Gastrocnemius medialis (tissue), 4 donors: ENCODE results near the gene WWOX. TPM values are rescaled to one million over a fixed set of nuclear protein-coding genes. Genes with fewer than 3 reads are reported as not detected.

Experiments used
- ATAC-seq, 2 donors: fragments of 150-250 bp; one replicate each; pipeline ENCODE4 v1.9.1; 2016
- DNase-seq, 2 donors: peaks; one replicate each; pipeline ENCODE4 v3.0.0-alpha.2; 2019
- H3K27ac ChIP-seq, 4 donors: fragments of 200-600 bp; sonication (generic); 1 replicate in 1 of 4; 2 replicates in 3 of 4; pipeline ENCODE4 v1.5.1; 2016 to 2018; ENCODE audit warnings: mild to moderate bottlenecking in 2 of 4, moderate library complexity in 1 of 4
- H3K27me3 ChIP-seq, 3 donors: fragments of 200-600 bp; sonication (generic) in 2 of 3; 1 replicate in 1 of 3; 2 replicates in 2 of 3; pipeline versions ENCODE4 v1.5.1 to v1.6.0; 2016 to 2019; ENCODE audit warnings: mild to moderate bottlenecking in 1 of 3, moderate library complexity in 1 of 3
- H3K36me3 ChIP-seq, 2 donors: fragments of 200-600 bp; sonication (generic) in 1 of 2; one replicate each; pipeline ENCODE4 v1.5.1; 2017 to 2018
- H3K4me1 ChIP-seq, 2 donors: fragments of 200-600 bp; sonication (generic) in 1 of 2; one replicate each; pipeline ENCODE4 v1.5.1; 2016 to 2017; ENCODE audit warnings: mild to moderate bottlenecking in 2 of 2
- H3K4me3 ChIP-seq, 4 donors: fragments of 200-600 bp; sonication (generic) in 3 of 4; 1 replicate in 1 of 4; 2 replicates in 3 of 4; pipeline ENCODE4 v1.5.1; 2016 to 2019; ENCODE audit warnings: mild to moderate bottlenecking in 2 of 4
- H3K9me3 ChIP-seq, 3 donors: fragments of 200-600 bp; sonication (generic) in 2 of 3; 1 replicate in 1 of 3; 2 replicates in 2 of 3; pipeline ENCODE4 v1.5.1; 2016 to 2019
- CTCF ChIP-seq, 5 experiments: fragments of 450-650 bp in 3 of 5; fragments of 200-600 bp in 2 of 5; sonication (generic) in 2 of 5; IDR thresholded peaks in 4 of 5; conservative IDR thresholded peaks in 1 of 5; 1 replicate in 4 of 5; 2 replicates in 1 of 5; pipeline ENCODE4 v1.5.1; 2016 to 2019; ENCODE audit warnings: antibody characterized with exemption in 5 of 5, mild to moderate bottlenecking in 3 of 5, moderate library complexity in 3 of 5
- POLR2A ChIP-seq, 2 donors: fragments of 450-650 bp; IDR thresholded peaks; one replicate each; pipeline ENCODE4 v1.6.1; 2017; ENCODE audit warnings: antibody characterized with exemption in 2 of 2, mild to moderate bottlenecking in 2 of 2, moderate library complexity in 2 of 2
- in situ Hi-C, 4 donors: fragments of 200-750 bp; cut with MboI; loops; one replicate each; pipeline versions ENCODE4 v1.15.0 to v1.8.0; 2017; ENCODE audit warnings: low sequenced_read_pairs in 4 of 4
- intact Hi-C: fragments of 100-400 bp; cut with DNase I; formaldehyde crosslinking; loops from one replicate; pipeline ENCODE4 v1.15.1; 2023; ENCODE audit warnings: low total_unique reads
- total RNA-seq, 4 donors: library from RNA; depleted of rRNA; stranded (reverse); fragments of >200 nt; gene quantifications; one replicate each; pipeline versions ENCODE4 v1.1.0 to v1.2.3, GENCODE V29; 2016

WWOX gene
- total RNA-seq, 4 donors from 2014 or later, result 3.3 to 13.0 (median 6.0) TPM

GRCh38 chr16:78179666-78180065, 80.2 kb downstream of the WWOX start:
- DNase-seq (no peak), ATAC-seq (no peak)
- H3K27me3 ChIP-seq, result no peaks in the 10 kb centered on the region
- H3K9me3 ChIP-seq, result no peaks in the 10 kb centered on the region
- in situ Hi-C loops, result no loop called here
- H3K27ac ChIP-seq, result no peak overlapping the region
- no peaks in the 10 kb centered on the region for H3K36me3 ChIP-seq
- no peak overlapping the region for H3K4me3 ChIP-seq
- TF ChIP-seq POLR2A (IDR thresholded peaks at IDR 0.05), result no peak
- no peak for TF ChIP-seq CTCF (IDR thresholded peaks at IDR 0.05 in 4 of 5, conservative IDR thresholded peaks at IDR 0.05 in 1 of 5)
- intact Hi-C loops, result no loop called here
- no peaks in the 10 kb centered on the region for H3K4me1 ChIP-seq

GRCh38 chr16:78180349-78180748, 80.9 kb downstream of the WWOX start:
- in situ Hi-C loops, result no loop called here
- intact Hi-C loops, result no loop called here
- Histone ChIP-seq H3K36me3 (no peaks in the 10 kb centered on the region), H3K4me1 (no peaks in the 10 kb centered on the region), H3K9me3 (no peaks in the 10 kb centered on the region), H3K4me3 (no peak overlapping the region), H3K27me3 (no peaks in the 10 kb centered on the region), H3K27ac (no peak overlapping the region)
- ATAC-seq (no peak), DNase-seq (no peak)
- TF ChIP-seq POLR2A (IDR thresholded peaks at IDR 0.05), result no peak
- TF ChIP-seq CTCF (IDR thresholded peaks at IDR 0.05 in 4 of 5, conservative IDR thresholded peaks at IDR 0.05 in 1 of 5), result no peak

GRCh38 chr16:78183437-78184237, 84.2 kb downstream of the WWOX start:
- no peak overlapping the region for H3K27ac ChIP-seq
- no peaks in the 10 kb centered on the region for H3K27me3 ChIP-seq
- intact Hi-C loops (no loop called here), in situ Hi-C loops (no loop called here)
- H3K4me1 ChIP-seq, result no peaks in the 10 kb centered on the region
- no peak overlapping the region for H3K4me3 ChIP-seq
- ATAC-seq (no peak), DNase-seq (no peak)
- no peaks in the 10 kb centered on the region for H3K9me3 ChIP-seq
- TF ChIP-seq CTCF (IDR thresholded peaks at IDR 0.05 in 4 of 5, conservative IDR thresholded peaks at IDR 0.05 in 1 of 5), result no peak
- no peak for TF ChIP-seq POLR2A (IDR thresholded peaks at IDR 0.05)
- H3K36me3 ChIP-seq, result no peaks in the 10 kb centered on the region

- H3K4me3 ChIP-seq, result no peak overlapping the region
- ATAC-seq (no peak), DNase-seq (no peak)
- no peaks in the 10 kb centered on the region for H3K36me3 ChIP-seq
- H3K27me3 ChIP-seq, result no peaks in the 10 kb centered on the region
- intact Hi-C loops, result no loop called here
- no peak overlapping the region for H3K27ac ChIP-seq
- in situ Hi-C loops, result no loop called here
- H3K9me3 ChIP-seq, result no peaks in the 10 kb centered on the region
- H3K4me1 ChIP-seq, result no peaks in the 10 kb centered on the region
- no peak for TF ChIP-seq CTCF (IDR thresholded peaks at IDR 0.05 in 4 of 5, conservative IDR thresholded peaks at IDR 0.05 in 1 of 5)
- TF ChIP-seq POLR2A (IDR thresholded peaks at IDR 0.05), result no peak
Observed at GRCh38 chr16:78184238-78185183, 85.1 kb downstream of the WWOX start.
